HG02798 (cell line): ENCODE results near the gene TTYH3.
"Not testable (repeated sequence)": the region's sequence is repeated elsewhere in the genome, so short reads cannot be mapped to it uniquely, and the experiment has no call there.

Experiments
- ATAC-seq: cut with Tn5 transposase; IDR thresholded peaks from one replicate; pipeline ENCODE4 v1.9.1; 2021; ENCODE audit warnings: mild to moderate bottlenecking; ENCODE audit not compliant: unreplicated experiment, poor library complexity

The TTYH3 gene

GRCh38 chr7:2661602-2662272 is 30.0 kb downstream of the TTYH3 start:
- ATAC-seq, result no peak

GRCh38 chr7:2662273-2663120 is 30.7 kb downstream of the TTYH3 start:
- no peak for ATAC-seq

- ATAC-seq, result no peak
Measured at GRCh38 chr7:2663121-2663886, 31.5 kb downstream of the TTYH3 start.

- ATAC-seq, result no peak
Measured at GRCh38 chr7:2663960-2664359, 32.2 kb downstream of the TTYH3 start.

GRCh38 chr7:2665359-2665791 is 33.6 kb downstream of the TTYH3 start:
- ATAC-seq, result no peak

GRCh38 chr7:2666155-2666554 is 34.4 kb downstream of the TTYH3 start:
- ATAC-seq, result no peak

- ATAC-seq, result no peak
Measured at GRCh38 chr7:2666588-2667250, 34.9 kb downstream of the TTYH3 start.

- no peak for ATAC-seq
Measured at GRCh38 chr7:2667843-2668242, 36.1 kb downstream of the TTYH3 start.

GRCh38 chr7:2668401-2668800 is 36.6 kb downstream of the TTYH3 start:
- ATAC-seq, result no peak

- ATAC-seq, result no peak
Measured at GRCh38 chr7:2670171-2670570, 38.4 kb downstream of the TTYH3 start.

- peak; percentile 71 for ATAC-seq
Measured at GRCh38 chr7:2670720-2671391, 39.1 kb downstream of the TTYH3 start.

GRCh38 chr7:2673214-2673613 is 41.4 kb downstream of the TTYH3 start:
- not testable (repeated sequence) for ATAC-seq

- ATAC-seq, result no peak
Measured at GRCh38 chr7:2673934-2674333, 42.1 kb downstream of the TTYH3 start.

GRCh38 chr7:2675256-2675764 is 43.5 kb downstream of the TTYH3 start:
- ATAC-seq, result no peak

- ATAC-seq, result not testable (repeated sequence)
Measured at GRCh38 chr7:2676576-2676975, 44.8 kb downstream of the TTYH3 start.

- not testable (repeated sequence) for ATAC-seq
Measured at GRCh38 chr7:2678454-2678853, 46.7 kb downstream of the TTYH3 start.

- ATAC-seq, result not testable (repeated sequence)
Measured at GRCh38 chr7:2679135-2680127, 47.6 kb downstream of the TTYH3 start.

- ATAC-seq, result no peak
Measured at GRCh38 chr7:2680256-2680655, 48.5 kb downstream of the TTYH3 start.
